WTC11 (cell line): ENCODE results near the gene CCSER1. TPM values are rescaled to one million over a fixed set of nuclear protein-coding genes. Genes with fewer than 3 reads are reported as not detected.

ENCODE experiments used
- ATAC-seq: fragments of 200-7000 bp; cut with Tn5 transposase; 2 replicates; pipeline ENCODE4 v1.10.0; 2021; ENCODE audit warnings: mild to moderate bottlenecking, moderate library complexity
- CTCF ChIA-PET: fragments of 300-600 bp; sonication (Branson Sonifier 250); formaldehyde crosslinking; loops from one replicate; lab custom pipeline; 2021; ENCODE audit warnings: antibody characterized with exemption; lab: Charles Lee
- POLR2A ChIA-PET: fragments of 350-600 bp; sonication (Branson Sonifier 250); formaldehyde crosslinking; loops from one replicate; lab custom pipeline; 2021; ENCODE audit warnings: antibody characterized with exemption; lab: Charles Lee
- DNase-seq: peaks from one replicate; pipeline ENCODE4 v3.0.0; 2021; ENCODE audit warnings: low spot score
- H3K27ac Mint-ChIP-seq: 2 replicates; pipeline ENCODE4 v1.8.0; 2021; ENCODE audit warnings: mixed read lengths
- H3K27me3 Mint-ChIP-seq: 2 replicates; pipeline ENCODE4 v1.8.0; 2021; ENCODE audit warnings: low read depth, mild to moderate bottlenecking, moderate library complexity, mixed read lengths
- H3K36me3 Mint-ChIP-seq: 2 replicates; pipeline ENCODE4 v1.8.0; 2021; ENCODE audit warnings: mixed read lengths
- H3K4me1 Mint-ChIP-seq: 2 replicates; pipeline ENCODE4 v1.8.0; 2022; ENCODE audit warnings: mixed read lengths
- H3K4me3 Mint-ChIP-seq: 2 replicates; pipeline ENCODE4 v1.8.0; 2021; ENCODE audit warnings: mild to moderate bottlenecking, moderate library complexity, mixed read lengths
- H3K9me3 Mint-ChIP-seq: 2 replicates; pipeline ENCODE4 v1.8.0; 2021; ENCODE audit warnings: mixed read lengths
- ATF1 ChIP-seq: sonication (generic); formaldehyde crosslinking; IDR thresholded peaks from 2 replicates; pipeline ENCODE4 v1.8.1; 2023; ENCODE audit warnings: mild to moderate bottlenecking, moderate library complexity, missing genetic modification reagents
- CDX4 ChIP-seq: fragments of 250-450 bp; sonication (Bioruptor Pico); IDR thresholded peaks from 2 replicates; pipeline ENCODE4 v1.9.0; 2021; ENCODE audit warnings: moderate library complexity, mild to moderate bottlenecking, inconsistent platforms, borderline replicate concordance
- FOXP1 ChIP-seq: sonication (generic); formaldehyde crosslinking; IDR thresholded peaks from 2 replicates; pipeline ENCODE4 v1.8.0; 2022; ENCODE audit warnings: missing genetic modification reagents, mild to moderate bottlenecking, moderate library complexity, borderline replicate concordance
- IRF2 ChIP-seq: sonication (generic); formaldehyde crosslinking; IDR thresholded peaks from 2 replicates; pipeline ENCODE4 v1.8.0; 2022; ENCODE audit warnings: low read depth, missing genetic modification reagents, borderline replicate concordance
- NFATC4 ChIP-seq: fragments of 250-450 bp; sonication (Bioruptor Pico); IDR thresholded peaks from 2 replicates; pipeline ENCODE4 v1.9.0; 2021; ENCODE audit warnings: mild to moderate bottlenecking
- NFYB ChIP-seq: sonication (generic); formaldehyde crosslinking; conservative IDR thresholded peaks from 2 replicates; pipeline ENCODE4 v1.8.0; 2022; ENCODE audit warnings: low read depth, missing genetic modification reagents
- NR3C1 ChIP-seq: sonication (generic); formaldehyde crosslinking; conservative IDR thresholded peaks from 2 replicates; pipeline ENCODE4 v1.8.1; 2023; ENCODE audit warnings: low read depth, mild to moderate bottlenecking, missing genetic modification reagents
- PRDM15 ChIP-seq: sonication (generic); formaldehyde crosslinking; IDR thresholded peaks from 2 replicates; pipeline ENCODE4 v1.8.0; 2022; ENCODE audit warnings: missing genetic modification reagents
- SMAD3 ChIP-seq: sonication (generic); formaldehyde crosslinking; IDR thresholded peaks from 2 replicates; pipeline ENCODE4 v1.8.0; 2022; ENCODE audit warnings: missing genetic modification reagents, mild to moderate bottlenecking, borderline replicate concordance
- STAT6 ChIP-seq: sonication (generic); formaldehyde crosslinking; conservative IDR thresholded peaks from 2 replicates; pipeline ENCODE4 v1.8.1; 2023; ENCODE audit warnings: mild to moderate bottlenecking, low read depth, missing genetic modification reagents, moderate library complexity
- ZNF263 ChIP-seq: sonication (generic); formaldehyde crosslinking; IDR thresholded peaks from 2 replicates; pipeline ENCODE4 v1.8.1; 2022; ENCODE audit warnings: low read depth, mild to moderate bottlenecking, moderate library complexity, missing genetic modification reagents
- ZNF317 ChIP-seq: sonication (generic); formaldehyde crosslinking; IDR thresholded peaks from 2 replicates; pipeline ENCODE4 v1.8.1; 2023; ENCODE audit warnings: low read depth, mild to moderate bottlenecking, moderate library complexity, missing genetic modification reagents, borderline replicate concordance
- ZNF532 ChIP-seq: fragments of 250-450 bp; sonication (Bioruptor Pico); IDR thresholded peaks from 2 replicates; pipeline ENCODE4 v1.9.0; 2021; ENCODE audit warnings: mild to moderate bottlenecking, borderline replicate concordance
- total RNA-seq: library from RNA; stranded (reverse); gene quantifications from 3 replicates; pipeline ENCODE4 v1.2.3, GENCODE V29; 2021
- TF ChIP-seq, protein P1 (sequence below): sonication (generic); formaldehyde crosslinking; IDR thresholded peaks from 2 replicates; pipeline ENCODE4 v1.8.1; 2023; ENCODE audit warnings: mild to moderate bottlenecking, missing genetic modification reagents

CCSER1 gene
- total RNA-seq, 1 experiment from 2014 or later: 0.87 TPM

DNA sequence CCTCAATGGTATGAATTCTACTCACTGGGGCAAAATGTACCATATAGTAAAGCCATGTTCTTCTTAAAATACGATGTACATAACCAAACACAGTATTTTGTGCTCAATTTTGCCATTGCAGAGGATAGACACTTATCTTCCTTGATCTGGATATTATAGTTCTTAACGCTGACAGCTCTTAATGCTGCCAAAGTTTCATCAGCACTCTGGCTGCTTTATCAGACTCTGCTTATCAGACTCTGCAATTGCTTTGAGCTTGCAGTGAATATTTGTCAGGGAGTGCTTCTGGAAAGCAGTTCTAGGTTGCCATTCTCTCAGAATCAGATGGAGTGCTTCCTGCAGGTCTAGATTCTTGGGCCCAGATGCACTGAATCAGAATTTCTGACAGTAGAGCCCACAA, 863.1 kb downstream of the CCSER1 start:
- TF ChIP-seq ZNF317 (no peak), SMAD3 (CRISPR knock-in tag) (no peak), FOXP1 (CRISPR knock-in tag) (no peak), PRDM15 (CRISPR knock-in tag) (no peak), NR3C1 (CRISPR knock-in tag) (no peak), ZNF263 (CRISPR knock-in tag) (no peak), ATF1 (CRISPR knock-in tag) (no peak), NFATC4 (CRISPR knock-in tag) (no peak), CDX4 (CRISPR knock-in tag) (no peak), IRF2 (CRISPR knock-in tag) (no peak), NFYB (CRISPR knock-in tag) (no peak), STAT6 (CRISPR knock-in tag) (no peak), ZNF532 (CRISPR knock-in tag) (no peak)
- TF ChIP-seq, protein P1, sequence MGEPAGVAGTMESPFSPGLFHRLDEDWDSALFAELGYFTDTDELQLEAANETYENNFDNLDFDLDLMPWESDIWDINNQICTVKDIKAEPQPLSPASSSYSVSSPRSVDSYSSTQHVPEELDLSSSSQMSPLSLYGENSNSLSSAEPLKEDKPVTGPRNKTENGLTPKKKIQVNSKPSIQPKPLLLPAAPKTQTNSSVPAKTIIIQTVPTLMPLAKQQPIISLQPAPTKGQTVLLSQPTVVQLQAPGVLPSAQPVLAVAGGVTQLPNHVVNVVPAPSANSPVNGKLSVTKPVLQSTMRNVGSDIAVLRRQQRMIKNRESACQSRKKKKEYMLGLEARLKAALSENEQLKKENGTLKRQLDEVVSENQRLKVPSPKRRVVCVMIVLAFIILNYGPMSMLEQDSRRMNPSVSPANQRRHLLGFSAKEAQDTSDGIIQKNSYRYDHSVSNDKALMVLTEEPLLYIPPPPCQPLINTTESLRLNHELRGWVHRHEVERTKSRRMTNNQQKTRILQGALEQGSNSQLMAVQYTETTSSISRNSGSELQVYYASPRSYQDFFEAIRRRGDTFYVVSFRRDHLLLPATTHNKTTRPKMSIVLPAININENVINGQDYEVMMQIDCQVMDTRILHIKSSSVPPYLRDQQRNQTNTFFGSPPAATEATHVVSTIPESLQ (CRISPR knock-in tag): no peak
- no peaks in the 10 kb centered on the region for H3K27me3 Mint-ChIP-seq

More for the DNA sequence above, 863.1 kb downstream of the CCSER1 start:
- H3K4me3 Mint-ChIP-seq: no peak overlapping the region
- POLR2A ChIA-PET: interaction anchor here (0.6 kb wide), 1 partner anchor 1867 kb away, joined by 3 read pairs; no protein-coding TSS in a partner anchor
- no peak for ATAC-seq
- DNase-seq: no peak
- no peak overlapping the region for H3K27ac Mint-ChIP-seq
- H3K36me3 Mint-ChIP-seq: no peaks in the 10 kb centered on the region
- H3K9me3 Mint-ChIP-seq: no peaks in the 10 kb centered on the region
- peaks cover 12% of the 10 kb centered on the region for H3K4me1 Mint-ChIP-seq
- CTCF ChIA-PET: no interaction called here
